DND-41 (cell line): ENCODE measurements around the gene MYOM3.

Experiments
- ATAC-seq: fragments of 200-7000 bp; cut with Tn5 transposase; 3 replicates; pipeline ENCODE4 v1.9.1; 2021; ENCODE audit warnings: low read depth; ENCODE audit not compliant: insufficient read depth
- DNase-seq: peaks from one replicate; pipeline ENCODE4 v3.0.0-alpha.2; 2020
- H2AFZ ChIP-seq: 2 replicates; pipeline ENCODE4 v1.6.0; 2012; ENCODE audit warnings: low read depth, low read length
- H3K27ac ChIP-seq: 2 replicates; pipeline ENCODE4 v1.5.1; 2012; ENCODE audit warnings: low read length, inconsistent platforms
- H3K27me3 ChIP-seq: fragments of 200-600 bp; sonication (generic); 2 replicates; pipeline ENCODE4 v1.6.0; 2012; ENCODE audit warnings: low read length, mild to moderate bottlenecking, inconsistent platforms; ENCODE audit not compliant: insufficient read depth, poor library complexity
- H3K36me3 ChIP-seq: 2 replicates; pipeline ENCODE4 v1.5.1; 2012; ENCODE audit warnings: low read length, inconsistent platforms; ENCODE audit not compliant: insufficient read depth
- H3K4me1 ChIP-seq: 2 replicates; pipeline ENCODE4 v1.5.1; 2012; ENCODE audit warnings: mild to moderate bottlenecking, low read length; ENCODE audit not compliant: insufficient read depth
- H3K4me2 ChIP-seq: 2 replicates; pipeline ENCODE4 v1.6.0; 2012; ENCODE audit warnings: mild to moderate bottlenecking, moderate library complexity, low read length, inconsistent platforms; ENCODE audit not compliant: insufficient read depth
- H3K4me3 ChIP-seq, 2 experiments: fragments of 200-600 bp in 1 of 2; shearing (Covaris generic) in 1 of 2; 2 replicates each; pipeline ENCODE4 v1.5.1; 2012 to 2016; ENCODE audit warnings: inconsistent platforms in 2 of 2, low read length in 2 of 2, mild to moderate bottlenecking in 2 of 2, low read depth in 1 of 2, moderate library complexity in 1 of 2
- H3K79me2 ChIP-seq: 2 replicates; pipeline ENCODE4 v1.6.0; 2012; ENCODE audit warnings: low read length, inconsistent platforms; ENCODE audit not compliant: insufficient read depth
- H3K9ac ChIP-seq: 2 replicates; pipeline ENCODE4 v1.6.0; 2012; ENCODE audit warnings: low read depth, mild to moderate bottlenecking, inconsistent platforms, low read length, moderate library complexity
- H3K9me3 ChIP-seq: 2 replicates; pipeline ENCODE4 v1.5.1; 2012; ENCODE audit warnings: low read length, moderate library complexity, mild to moderate bottlenecking, inconsistent platforms; ENCODE audit not compliant: insufficient read depth, severe bottlenecking
- H4K20me1 ChIP-seq: 2 replicates; pipeline ENCODE4 v1.6.0; 2012; ENCODE audit warnings: low read length; ENCODE audit not compliant: insufficient read depth
- CTCF ChIP-seq: IDR thresholded peaks from 2 replicates; pipeline ENCODE4 v1.5.1; 2012; ENCODE audit warnings: borderline replicate concordance, low read length, moderate library complexity, mild to moderate bottlenecking; ENCODE audit not compliant: poor library complexity, severe bottlenecking; ENCODE audit errors: extremely low read depth
- EZH2 ChIP-seq: IDR thresholded peaks from 3 replicates; pipeline ENCODE4 v1.6.1; 2012; ENCODE audit warnings: borderline replicate concordance, low read depth, mild to moderate bottlenecking, moderate library complexity, low read length, inconsistent platforms; ENCODE audit not compliant: severe bottlenecking

Gene MYOM3

GRCh38 chr1:24085546-24085945 is 26.4 kb downstream of the MYOM3 start:
- Histone ChIP-seq H2AFZ (no peak overlapping the region), H3K4me2 (no peak overlapping the region), H3K4me3 (no peak overlapping the region), H3K36me3 (no peaks in the 10 kb centered on the region), H3K9me3 (no peaks in the 10 kb centered on the region), H3K9ac (no peak overlapping the region), H3K27ac (no peak overlapping the region), H3K27me3 (peaks cover 4% of the 10 kb centered on the region), H3K4me1 (0 out of 2 replicates have a peak, but pooled peaks cover 4% of the 10 kb centered on the region), H4K20me1 (no peaks in the 10 kb centered on the region; the same call in 1 of the 2 replicates), H3K79me2 (no peaks in the 10 kb centered on the region)
- DNase-seq: no peak
- no peak for TF ChIP-seq EZH2
- no peak for ATAC-seq

GRCh38 chr1:24085007-24085406 is 26.9 kb downstream of the MYOM3 start:
- ATAC-seq (no peak), DNase-seq (no peak)
- Histone ChIP-seq H3K9me3 (no peaks in the 10 kb centered on the region), H2AFZ (no peak overlapping the region), H3K4me2 (no peak overlapping the region), H3K79me2 (no peaks in the 10 kb centered on the region), H3K9ac (no peak overlapping the region), H4K20me1 (no peaks in the 10 kb centered on the region; the same call in 1 of the 2 replicates), H3K4me3 (no peak overlapping the region), H3K36me3 (no peaks in the 10 kb centered on the region), H3K4me1 (0 out of 2 replicates have a peak, but pooled peaks cover 4% of the 10 kb centered on the region), H3K27me3 (peaks cover 4% of the 10 kb centered on the region), H3K27ac (no peak overlapping the region)
- TF ChIP-seq CTCF (no peak), EZH2 (no peak)

- ATAC-seq: no peak
Measured at GRCh38 chr1:24084050-24084449, 27.9 kb downstream of the MYOM3 start.

GRCh38 chr1:24082372-24082771 is 29.6 kb downstream of the MYOM3 start:
- no peak for TF ChIP-seq EZH2
- no peak for TF ChIP-seq CTCF
- ATAC-seq (no peak), DNase-seq (no peak)
- no peak overlapping the region for H3K4me3 ChIP-seq
- H3K27me3 ChIP-seq: peaks cover 10% of the 10 kb centered on the region
- H3K9ac ChIP-seq: no peak overlapping the region
- H3K27ac ChIP-seq: no peak overlapping the region
- H3K36me3 ChIP-seq: no peaks in the 10 kb centered on the region
- H3K79me2 ChIP-seq: no peaks in the 10 kb centered on the region
- H3K4me2 ChIP-seq: no peak overlapping the region
- no peaks in the 10 kb centered on the region; the same call in 1 of the 2 replicates for H4K20me1 ChIP-seq
- H3K4me1 ChIP-seq: no peaks in the 10 kb centered on the region
- H3K9me3 ChIP-seq: no peaks in the 10 kb centered on the region
- no peak overlapping the region for H2AFZ ChIP-seq

More at GRCh38 chr1:24084050-24084449, 27.9 kb downstream of the MYOM3 start:
- 0 out of 2 replicates have a peak, but pooled peaks cover 2% of the 10 kb centered on the region for H3K4me1 ChIP-seq
- H4K20me1 ChIP-seq: no peaks in the 10 kb centered on the region; the same call in 1 of the 2 replicates
- H3K36me3 ChIP-seq: no peaks in the 10 kb centered on the region
- H3K27ac ChIP-seq: no peak overlapping the region
- H2AFZ ChIP-seq: no peak overlapping the region
- H3K27me3 ChIP-seq: peaks cover 10% of the 10 kb centered on the region
- TF ChIP-seq CTCF (no peak), EZH2 (no peak)
- H3K4me2 ChIP-seq: no peak overlapping the region
- H3K79me2 ChIP-seq: no peaks in the 10 kb centered on the region
- H3K9ac ChIP-seq: no peak overlapping the region
- H3K4me3 ChIP-seq: no peak overlapping the region
- no peak for DNase-seq
- no peaks in the 10 kb centered on the region for H3K9me3 ChIP-seq
